Kidney epithelial cell (primary cell): Measurements from ENCODE around the gene C1R. TPM values are rescaled to one million over a fixed set of nuclear protein-coding genes. Genes with fewer than 3 reads are reported as not detected.

ENCODE experiments used
- DNase-seq: peaks from one replicate; pipeline ENCODE4 v3.0.0-alpha.2; 2010; ENCODE audit warnings: low read depth
- H3K27me3 ChIP-seq: 2 replicates; pipeline ENCODE4 v1.6.0; 2011; ENCODE audit warnings: low read length; ENCODE audit not compliant: control insufficient read depth, insufficient read depth
- H3K36me3 ChIP-seq: 2 replicates; pipeline ENCODE4 v1.5.1; 2011; ENCODE audit warnings: low read length; ENCODE audit not compliant: control insufficient read depth, insufficient read depth
- H3K4me3 ChIP-seq: 2 replicates; pipeline ENCODE4 v1.5.1; 2011; ENCODE audit warnings: low read depth, mild to moderate bottlenecking, control low read depth, low read length
- CTCF ChIP-seq: IDR thresholded peaks from 2 replicates; pipeline ENCODE4 v1.5.1; 2011; ENCODE audit warnings: mild to moderate bottlenecking, moderate library complexity, low read length, control low read depth, inconsistent platforms; ENCODE audit not compliant: insufficient read depth, poor library complexity, severe bottlenecking
- total RNA-seq: library from RNA; depleted of rRNA; stranded (reverse); fragments of >200 nt; gene quantifications from 2 replicates; pipeline ENCODE4 v1.2.3, GENCODE V29; 2015

C1R gene
- total RNA-seq, 1 donor from 2014 or later = 13.5 TPM

GRCh38 chr12:7122811-7123769 lies 30.8 kb upstream of the C1R start:
- H3K27me3 ChIP-seq = no peaks in the 10 kb centered on the region
- TF ChIP-seq CTCF = no peak
- H3K4me3 ChIP-seq = no peak overlapping the region
- H3K36me3 ChIP-seq = no peaks in the 10 kb centered on the region
- DNase-seq = no peak

- Histone ChIP-seq H3K36me3 (no peaks in the 10 kb centered on the region), H3K27me3 (no peaks in the 10 kb centered on the region), H3K4me3 (no peak overlapping the region)
- no peak for TF ChIP-seq CTCF
- no peak for DNase-seq
Measured at GRCh38 chr12:7121324-7121723, 29.1 kb upstream of the C1R start.

- no peaks in the 10 kb centered on the region for H3K36me3 ChIP-seq
- no peak overlapping the region for H3K4me3 ChIP-seq
- H3K27me3 ChIP-seq = no peaks in the 10 kb centered on the region
- TF ChIP-seq CTCF = no peak
- DNase-seq = no peak
Measured at GRCh38 chr12:7120166-7120565, 27.9 kb upstream of the C1R start.

DNA sequence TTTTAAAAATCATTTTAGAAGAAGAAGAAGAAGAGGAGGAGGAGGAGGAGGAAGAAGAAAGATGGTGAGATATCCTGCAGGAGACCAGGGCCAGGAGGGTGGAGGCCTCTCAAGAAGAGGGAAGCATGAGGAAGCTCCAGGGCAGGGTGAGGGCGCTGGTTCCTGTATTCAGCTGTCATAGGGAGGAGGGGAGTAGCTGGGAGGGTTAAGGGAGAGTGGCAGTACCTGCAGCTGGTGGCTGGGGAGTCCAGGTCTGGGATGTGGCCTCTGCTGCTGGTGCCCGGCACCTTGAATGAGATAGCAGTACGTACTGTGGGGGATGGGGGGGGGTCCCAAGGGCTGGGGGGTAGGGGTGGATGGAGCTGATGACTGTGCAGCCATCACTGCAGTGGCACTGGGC lies 26.6 kb upstream of the C1R start:
- TF ChIP-seq CTCF = no peak
- DNase-seq = no peak
- H3K36me3 ChIP-seq = no peaks in the 10 kb centered on the region
- H3K4me3 ChIP-seq = no peak overlapping the region
- H3K27me3 ChIP-seq = no peaks in the 10 kb centered on the region

DNA sequence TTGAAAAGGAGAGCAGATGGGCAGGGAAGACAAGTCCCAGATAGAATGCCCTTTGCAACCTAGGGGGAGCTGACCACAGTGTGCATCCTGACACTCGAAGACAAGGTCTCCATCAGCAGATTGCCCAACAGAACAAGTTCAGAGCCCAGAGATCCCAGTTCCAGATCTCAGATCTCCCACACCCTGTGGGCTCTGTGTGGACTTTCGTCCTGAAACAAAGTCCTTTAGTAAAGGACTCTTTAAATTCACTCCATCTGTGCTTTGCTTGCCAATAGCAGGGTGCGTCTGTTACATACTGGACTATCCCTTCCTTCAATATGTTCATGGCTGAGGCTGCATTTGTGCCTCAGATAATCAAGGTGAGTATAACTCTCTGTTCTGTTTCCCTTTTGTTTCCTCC lies 25.4 kb upstream of the C1R start:
- H3K36me3 ChIP-seq = no peaks in the 10 kb centered on the region
- DNase-seq = no peak
- TF ChIP-seq CTCF = no peak
- no peak overlapping the region for H3K4me3 ChIP-seq
- H3K27me3 ChIP-seq = no peaks in the 10 kb centered on the region

GRCh38 chr12:7116916-7117315 lies 24.7 kb upstream of the C1R start:
- TF ChIP-seq CTCF = no peak
- DNase-seq = no peak
- no peaks in the 10 kb centered on the region for H3K36me3 ChIP-seq
- no peak overlapping the region for H3K4me3 ChIP-seq
- no peaks in the 10 kb centered on the region for H3K27me3 ChIP-seq
